HPDE6-E6E7 (cell line): Measurements from ENCODE around the gene C19orf25.
"Not testable (repeated sequence)": the region's sequence is repeated elsewhere in the genome, so short reads cannot be mapped to it uniquely, and the experiment has no call there.

Source experiments
- DNase-seq: peaks from one replicate; pipeline ENCODE4 v3.0.0; 2011; ENCODE audit warnings: missing footprints; ENCODE audit errors: extremely low spot score

The C19orf25 gene

DNA sequence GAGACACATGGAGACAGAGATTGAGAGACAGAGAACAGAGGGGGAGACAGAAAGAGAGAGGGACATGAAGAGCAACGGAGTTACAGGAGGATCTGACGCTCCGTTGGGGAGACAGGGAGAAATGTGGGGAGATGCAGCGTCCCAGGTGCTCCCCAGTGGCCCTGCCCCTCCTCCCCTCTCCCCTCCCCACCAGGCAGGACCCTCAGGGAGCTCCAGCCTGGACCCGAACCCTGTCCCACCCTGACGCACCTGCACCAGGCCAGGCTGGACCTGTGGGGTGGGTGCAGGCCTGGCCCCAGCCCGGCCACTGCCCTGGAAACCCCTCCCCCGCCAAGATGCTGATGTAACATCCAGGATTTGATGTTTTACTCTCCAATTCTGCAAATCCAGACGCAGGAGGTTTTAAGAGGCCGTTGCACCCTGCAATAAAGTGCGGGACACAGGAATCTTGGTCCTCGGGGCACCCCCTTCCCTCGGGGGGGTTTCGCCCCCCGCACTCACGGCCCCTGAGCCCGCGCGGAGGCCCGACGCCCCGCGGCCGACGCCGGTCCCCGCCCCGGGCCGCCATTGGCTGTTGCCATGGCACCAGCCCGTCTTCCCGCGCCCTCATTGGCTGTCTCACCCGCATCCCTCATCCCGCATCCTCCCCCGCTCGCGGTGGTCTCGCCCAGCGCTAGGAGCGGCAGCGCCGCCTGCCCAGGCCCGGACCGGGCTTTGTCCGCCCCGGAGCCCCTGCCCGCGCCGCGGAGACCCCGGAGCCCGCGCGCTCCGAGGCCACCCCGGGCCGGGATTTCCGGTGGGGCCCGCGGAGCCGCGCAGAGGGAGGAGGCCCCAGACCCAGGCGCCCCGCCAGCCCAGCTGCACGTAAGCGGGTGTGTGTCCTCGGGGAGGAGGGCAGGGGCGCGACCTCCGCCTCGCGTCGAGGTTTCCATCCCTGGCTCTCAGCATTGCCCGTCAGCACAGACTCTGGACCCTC lies 29.3 kb downstream of the C19orf25 start, which contains the start of gene APC2:
Gene APC2 (plus strand): TSS at position 655 of the 976 bp plus-strand sequence. CDS start 2,881 bp downstream, outside the sequence.
- no peak for DNase-seq

DNA sequence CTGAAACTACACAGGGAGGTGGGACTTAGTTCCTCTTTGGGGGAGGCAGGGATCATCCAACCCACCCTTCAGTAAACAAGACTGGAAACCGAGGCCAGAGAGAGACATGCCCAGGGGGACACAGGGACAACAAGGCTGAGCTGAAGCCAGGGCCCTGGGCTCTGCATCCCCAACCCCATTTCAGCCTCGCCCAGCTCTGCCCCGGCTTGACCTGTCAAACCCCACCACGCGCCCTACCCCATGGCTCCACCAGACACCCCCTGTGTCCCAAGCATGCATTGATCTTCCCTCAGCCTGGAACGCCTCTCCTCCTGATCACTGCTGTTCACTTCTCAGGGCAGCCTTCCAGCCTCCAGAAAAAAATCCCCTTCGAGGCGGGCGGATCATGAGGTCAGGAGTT lies 31.1 kb downstream of the C19orf25 start:
- no peak for DNase-seq

GRCh38 chr19:1447504-1447903 lies 31.5 kb downstream of the C19orf25 start:
- DNase-seq: no peak

- no peak for DNase-seq
Observed at GRCh38 chr19:1446713-1447481, 32.1 kb downstream of the C19orf25 start.

DNA sequence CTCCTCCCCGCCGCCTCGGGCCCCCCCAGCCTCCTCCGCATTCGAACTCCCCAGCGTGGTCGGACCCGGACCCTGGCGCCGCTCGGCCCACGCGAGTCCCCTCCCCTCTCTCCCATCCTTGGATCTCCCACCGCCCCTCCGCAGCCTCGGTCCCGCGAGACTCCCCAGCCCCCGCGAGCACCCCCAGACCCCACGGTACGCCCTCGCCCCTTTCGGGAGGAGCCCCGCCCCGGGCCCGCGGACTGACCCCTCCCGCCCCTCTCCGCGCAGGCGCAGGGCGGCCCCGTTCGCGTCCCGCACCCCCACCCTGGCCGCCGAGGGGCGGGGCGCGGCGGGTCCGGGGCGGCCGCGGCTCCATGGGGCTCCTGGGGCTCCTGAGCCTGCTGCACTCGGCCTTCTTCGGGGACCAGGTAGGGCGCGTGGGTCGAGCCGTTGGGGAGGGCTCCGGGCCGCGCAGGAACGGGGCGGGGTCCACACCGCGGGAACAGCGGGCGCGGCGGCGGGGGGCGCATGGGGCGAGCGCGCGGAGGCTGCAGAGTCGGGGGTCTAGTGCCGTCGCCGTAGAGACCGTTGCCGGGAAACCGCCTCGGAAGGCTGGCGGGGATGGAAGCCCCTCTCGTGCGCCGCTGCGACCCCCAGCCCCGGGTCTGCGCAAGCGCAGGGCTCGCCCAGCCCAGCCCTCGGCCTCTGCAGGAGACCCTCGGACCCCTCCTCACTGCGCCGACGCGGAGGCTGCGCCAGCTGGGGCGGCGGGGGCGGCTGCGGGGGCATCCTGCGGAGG lies 32.9 kb downstream of the C19orf25 start:
- DNase-seq: no peak

DNA sequence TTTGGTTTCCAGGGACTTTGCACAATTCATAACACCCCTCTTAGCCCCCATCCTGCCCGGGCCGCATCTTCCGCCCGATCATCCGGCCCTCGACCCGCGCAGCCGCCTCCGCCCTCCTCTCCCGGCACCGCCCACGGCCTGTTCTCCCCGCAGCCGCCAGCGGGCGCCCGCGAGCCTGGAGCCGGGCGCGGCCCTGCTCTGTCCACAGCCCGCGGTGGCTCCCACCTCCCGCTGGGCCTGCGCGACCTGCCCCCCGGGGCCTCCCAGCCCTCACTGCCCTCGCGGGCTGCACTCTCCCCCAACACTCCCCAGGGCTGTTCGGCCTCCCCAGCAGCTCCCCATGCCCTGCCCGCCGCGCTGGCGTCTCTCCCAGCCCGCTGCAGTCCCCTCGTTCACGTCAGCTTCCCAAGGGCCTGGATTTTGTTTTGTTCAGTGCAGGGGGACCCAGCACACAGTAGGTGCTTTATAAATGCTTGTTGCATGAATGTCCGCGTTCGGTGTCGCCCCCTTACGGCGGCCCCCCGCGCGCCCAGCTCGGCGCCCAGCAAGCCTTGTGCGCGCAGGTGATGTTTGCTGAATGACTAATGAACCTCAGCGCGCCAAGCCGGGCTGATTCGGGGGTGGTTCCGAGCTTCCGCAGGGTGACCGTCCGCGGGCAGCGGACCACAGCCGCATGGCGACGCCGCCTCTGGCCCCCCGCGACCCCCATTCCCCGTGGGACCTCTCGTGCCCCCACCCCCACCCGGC lies 33.7 kb downstream of the C19orf25 start:
- no peak for DNase-seq

DNA sequence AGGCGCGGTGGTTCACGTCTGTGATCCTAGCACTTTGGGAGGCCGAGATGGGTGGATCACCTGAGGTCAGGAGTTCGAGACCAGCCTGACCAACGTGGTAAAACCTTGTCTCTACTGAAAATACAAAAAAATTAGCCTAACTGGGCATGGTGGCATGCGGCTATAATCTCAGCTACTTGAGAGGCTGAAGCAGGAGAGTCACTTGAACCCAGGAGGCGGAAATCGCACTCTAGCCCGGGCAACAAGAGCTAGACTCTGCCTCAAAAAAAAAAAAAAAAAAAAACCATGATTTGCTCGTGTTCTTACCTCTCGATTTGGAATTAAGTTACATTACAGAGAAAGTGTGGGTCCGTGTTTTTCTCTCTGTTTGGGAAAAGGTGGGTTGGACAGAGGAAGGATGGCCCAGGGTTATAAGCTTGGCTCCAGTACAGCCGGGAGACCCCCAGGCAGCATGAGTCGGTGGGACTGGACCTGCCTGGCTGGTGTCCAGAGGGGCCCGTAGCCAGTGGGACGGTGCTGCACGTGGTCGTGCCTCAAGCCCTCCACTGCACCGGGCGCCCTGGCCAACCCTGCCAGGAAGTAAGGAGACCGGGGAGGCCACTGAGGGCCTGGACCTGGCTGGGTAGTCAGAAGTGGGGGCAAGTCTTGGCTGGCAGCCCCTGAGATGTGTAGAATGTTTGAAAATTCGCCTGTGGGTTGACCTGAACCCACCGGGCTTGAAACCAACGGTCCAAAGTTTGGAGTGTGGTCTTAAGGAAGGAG lies 37.2 kb downstream of the C19orf25 start:
- no peak for DNase-seq

DNA sequence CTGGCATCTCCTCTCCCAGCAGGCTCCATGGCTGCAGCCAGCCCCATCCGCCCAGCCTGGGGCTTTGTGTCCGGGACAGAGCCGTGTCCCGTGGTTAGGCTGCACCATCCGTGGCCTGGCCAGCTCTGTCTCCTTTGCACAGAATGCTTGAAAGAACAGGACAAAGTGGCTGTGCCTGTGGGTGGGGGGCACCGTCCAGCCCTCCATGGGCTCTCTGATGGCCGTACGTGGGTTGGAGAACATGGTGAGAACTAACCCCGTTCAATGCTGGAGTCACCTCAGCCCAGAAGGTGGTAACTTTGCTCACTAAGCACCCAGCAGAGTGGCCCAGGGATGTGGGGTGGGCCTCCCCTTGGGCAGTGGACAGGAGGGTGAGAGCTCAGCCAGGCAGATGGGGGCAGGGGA lies 38.0 kb downstream of the C19orf25 start:
- no peak for DNase-seq

GRCh38 chr19:1440418-1440801 lies 38.6 kb downstream of the C19orf25 start:
- no peak for DNase-seq

GRCh38 chr19:1439525-1440417 lies 39.2 kb downstream of the C19orf25 start:
- DNase-seq: not testable (repeated sequence)

DNA sequence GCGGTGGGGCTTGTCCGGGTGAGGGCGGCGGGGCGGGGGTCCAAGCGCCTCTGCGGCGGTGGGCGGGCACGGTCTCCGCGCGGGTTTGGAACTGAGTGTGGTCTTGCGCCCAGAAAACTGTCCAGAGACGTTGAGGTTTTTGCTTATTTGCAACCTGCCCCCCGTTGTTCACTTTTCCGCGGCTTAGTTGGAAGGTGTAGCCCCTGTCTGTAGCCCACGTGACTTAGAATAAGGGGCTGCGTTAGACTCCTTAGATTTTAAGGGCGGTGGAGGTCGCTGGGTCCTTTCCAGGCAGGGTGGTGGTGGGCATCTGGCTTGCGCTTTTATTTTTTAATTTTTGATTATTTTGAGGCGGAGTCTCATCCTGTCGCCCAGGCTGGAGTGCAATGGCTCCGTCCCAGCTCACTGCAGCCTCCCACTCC lies 40.1 kb downstream of the C19orf25 start:
- DNase-seq: no peak

DNA sequence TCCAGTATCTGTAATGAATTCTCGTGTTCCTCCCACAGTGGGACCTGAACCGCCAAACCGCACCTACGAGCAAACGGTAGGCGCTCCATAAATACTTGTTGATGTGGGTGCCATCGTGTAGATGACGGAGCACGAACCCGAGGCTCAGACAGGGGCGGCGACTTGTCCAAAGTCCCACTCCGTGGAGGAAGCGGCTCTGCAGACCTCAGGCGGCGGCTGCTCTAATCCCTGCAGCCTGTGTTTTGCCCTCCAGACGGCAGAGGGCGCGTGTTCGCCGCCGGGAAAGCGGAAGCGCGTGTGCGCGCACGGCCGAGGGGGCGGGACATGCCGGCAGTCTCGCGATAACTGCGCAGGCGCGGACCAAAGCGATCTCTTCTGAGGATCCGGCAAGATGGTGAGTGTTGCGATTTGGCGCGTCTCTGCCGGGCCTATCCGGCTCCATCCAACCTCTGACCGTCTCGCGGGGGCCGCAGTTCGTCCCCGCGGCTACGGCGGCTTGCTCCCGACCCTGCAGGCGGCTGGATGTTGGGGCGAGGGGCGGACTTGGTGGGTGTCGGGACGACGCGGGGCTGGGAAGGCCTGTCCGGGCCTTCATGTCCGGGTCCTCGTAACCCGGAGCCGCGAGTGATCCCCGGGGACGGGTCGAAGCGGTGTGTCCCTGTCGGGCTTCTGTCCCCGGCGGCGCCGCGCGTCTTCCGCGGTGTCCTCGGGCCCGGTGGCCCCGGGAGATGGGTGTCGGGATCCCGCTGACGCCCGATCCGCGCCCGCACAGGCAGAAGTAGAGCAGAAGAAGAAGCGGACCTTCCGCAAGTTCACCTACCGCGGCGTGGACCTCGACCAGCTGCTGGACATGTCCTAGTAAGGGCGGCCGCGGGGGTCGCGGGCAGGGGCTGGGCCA lies 40.7 kb downstream of the C19orf25 start, which contains the start of gene RPS15:
Gene RPS15 (plus strand): TSS at position 362 of the 898 bp plus-strand sequence. CDS start 30 bp downstream, at position 392.
- DNase-seq: peak; percentile 82

- DNase-seq: no peak
Observed at GRCh38 chr19:1437609-1438008, 41.4 kb downstream of the C19orf25 start.

DNA sequence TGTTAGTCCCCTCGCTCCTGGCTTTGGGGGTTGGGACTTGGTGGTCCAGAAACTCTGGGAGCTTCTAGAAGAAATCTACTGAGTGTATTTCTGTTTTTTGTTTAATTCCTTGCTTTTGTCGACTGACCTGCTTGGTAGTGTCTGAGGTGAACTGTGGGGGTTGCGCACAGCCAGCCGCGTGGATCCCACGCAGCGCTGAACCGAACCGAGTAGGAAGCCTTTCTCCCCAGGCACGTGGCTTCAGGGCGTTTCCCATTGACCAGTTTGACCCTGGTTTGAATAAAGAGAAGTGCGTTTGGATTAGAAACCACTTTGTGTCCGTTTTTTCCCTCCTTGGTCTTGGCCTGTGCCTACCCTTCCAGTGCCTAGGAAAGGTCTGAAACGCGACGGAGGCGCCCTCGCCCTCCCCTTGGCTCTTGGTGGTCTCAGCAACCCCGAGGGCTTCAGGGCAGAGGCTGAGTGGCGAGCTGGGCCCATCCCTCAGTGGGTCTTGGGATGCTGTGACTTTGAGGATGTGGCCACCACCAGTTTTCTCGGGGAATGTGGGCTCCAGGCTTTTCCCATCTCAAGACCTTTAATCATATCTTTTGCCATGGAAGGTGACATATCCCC lies 43.5 kb downstream of the C19orf25 start:
- DNase-seq: no peak

DNA sequence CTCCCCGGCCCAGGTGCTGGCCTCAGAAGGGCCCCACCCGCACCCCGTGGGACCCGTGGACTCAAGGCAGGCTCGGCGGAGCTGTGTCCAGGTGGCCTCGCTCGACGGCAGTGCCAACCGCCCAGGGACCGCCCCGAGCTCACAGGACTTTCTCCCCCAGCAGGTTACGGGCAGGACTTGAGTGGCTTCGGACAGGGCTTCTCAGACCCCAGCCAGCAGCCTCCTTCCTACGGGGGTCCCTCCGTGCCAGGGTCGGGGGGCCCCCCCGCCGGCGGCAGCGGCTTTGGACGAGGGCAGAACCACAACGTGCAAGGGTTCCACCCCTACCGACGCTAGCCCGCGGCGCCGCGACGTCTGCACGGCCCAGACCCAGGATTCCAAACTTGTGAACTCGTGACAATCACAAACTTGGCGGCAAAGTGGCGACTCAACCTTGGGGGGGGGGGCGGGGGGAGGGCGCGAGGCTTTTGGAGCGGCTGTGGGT lies 44.4 kb downstream of the C19orf25 start:
- no peak for DNase-seq

- no peak for DNase-seq
Observed at GRCh38 chr19:1434040-1434366, 45.0 kb downstream of the C19orf25 start.
